NB4 (cell line): ENCODE measurements around the gene CHCHD6.

Experiments used
- DNase-seq: peaks from one replicate; pipeline ENCODE4 v3.0.0; 2010; ENCODE audit warnings: low read depth
- H3K4me3 ChIP-seq: one replicate; pipeline ENCODE4 v1.5.1; 2011; ENCODE audit warnings: mild to moderate bottlenecking, low read depth, low read length, moderate library complexity
- MYC ChIP-seq: IDR thresholded peaks from 2 replicates; pipeline ENCODE4 v1.6.1; 2011; ENCODE audit warnings: low read depth, low read length
- POLR2A ChIP-seq: IDR thresholded peaks from 2 replicates; pipeline ENCODE4 v1.6.1; 2011; ENCODE audit warnings: mild to moderate bottlenecking; ENCODE audit not compliant: insufficient read length; ENCODE audit errors: extremely low read depth
- TF ChIP-seq, protein P1 (sequence below): IDR thresholded peaks from one replicate; pipeline ENCODE4 v1.5.1; 2012; ENCODE audit warnings: low read depth, low read length
- TF ChIP-seq, protein P2 (sequence below): IDR thresholded peaks from 2 replicates; pipeline ENCODE4 v1.6.1; 2011; ENCODE audit warnings: low read depth, low read length

CHCHD6 gene

DNA sequence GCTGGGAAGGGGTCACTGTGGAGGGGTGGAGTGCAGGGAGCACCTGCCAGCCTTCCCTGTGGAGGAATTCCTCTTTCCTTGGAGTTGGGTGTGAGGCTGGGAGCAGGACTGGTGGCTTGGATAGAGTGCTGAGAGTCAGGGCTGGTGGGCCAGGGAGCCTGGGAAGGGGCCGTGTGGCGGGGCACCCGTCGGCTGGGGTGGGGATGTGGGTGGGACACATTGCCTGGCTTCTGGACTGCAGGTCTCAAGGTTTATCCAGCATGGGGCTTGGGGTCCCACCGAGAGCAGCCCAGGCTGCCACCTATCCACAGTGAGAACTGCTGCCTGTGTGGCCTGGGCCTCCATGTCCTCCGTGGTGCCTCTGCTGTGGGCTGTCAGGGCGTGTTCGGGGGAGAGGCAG is 283.6 kb downstream of the CHCHD6 start:
- no peak for DNase-seq
- H3K4me3 ChIP-seq: no peak overlapping the region
- TF ChIP-seq POLR2A (no peak), MYC (no peak)
- TF ChIP-seq, protein P1, sequence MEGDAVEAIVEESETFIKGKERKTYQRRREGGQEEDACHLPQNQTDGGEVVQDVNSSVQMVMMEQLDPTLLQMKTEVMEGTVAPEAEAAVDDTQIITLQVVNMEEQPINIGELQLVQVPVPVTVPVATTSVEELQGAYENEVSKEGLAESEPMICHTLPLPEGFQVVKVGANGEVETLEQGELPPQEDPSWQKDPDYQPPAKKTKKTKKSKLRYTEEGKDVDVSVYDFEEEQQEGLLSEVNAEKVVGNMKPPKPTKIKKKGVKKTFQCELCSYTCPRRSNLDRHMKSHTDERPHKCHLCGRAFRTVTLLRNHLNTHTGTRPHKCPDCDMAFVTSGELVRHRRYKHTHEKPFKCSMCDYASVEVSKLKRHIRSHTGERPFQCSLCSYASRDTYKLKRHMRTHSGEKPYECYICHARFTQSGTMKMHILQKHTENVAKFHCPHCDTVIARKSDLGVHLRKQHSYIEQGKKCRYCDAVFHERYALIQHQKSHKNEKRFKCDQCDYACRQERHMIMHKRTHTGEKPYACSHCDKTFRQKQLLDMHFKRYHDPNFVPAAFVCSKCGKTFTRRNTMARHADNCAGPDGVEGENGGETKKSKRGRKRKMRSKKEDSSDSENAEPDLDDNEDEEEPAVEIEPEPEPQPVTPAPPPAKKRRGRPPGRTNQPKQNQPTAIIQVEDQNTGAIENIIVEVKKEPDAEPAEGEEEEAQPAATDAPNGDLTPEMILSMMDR: no peak
- TF ChIP-seq, protein P2, sequence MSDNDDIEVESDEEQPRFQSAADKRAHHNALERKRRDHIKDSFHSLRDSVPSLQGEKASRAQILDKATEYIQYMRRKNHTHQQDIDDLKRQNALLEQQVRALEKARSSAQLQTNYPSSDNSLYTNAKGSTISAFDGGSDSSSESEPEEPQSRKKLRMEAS: no peak

DNA sequence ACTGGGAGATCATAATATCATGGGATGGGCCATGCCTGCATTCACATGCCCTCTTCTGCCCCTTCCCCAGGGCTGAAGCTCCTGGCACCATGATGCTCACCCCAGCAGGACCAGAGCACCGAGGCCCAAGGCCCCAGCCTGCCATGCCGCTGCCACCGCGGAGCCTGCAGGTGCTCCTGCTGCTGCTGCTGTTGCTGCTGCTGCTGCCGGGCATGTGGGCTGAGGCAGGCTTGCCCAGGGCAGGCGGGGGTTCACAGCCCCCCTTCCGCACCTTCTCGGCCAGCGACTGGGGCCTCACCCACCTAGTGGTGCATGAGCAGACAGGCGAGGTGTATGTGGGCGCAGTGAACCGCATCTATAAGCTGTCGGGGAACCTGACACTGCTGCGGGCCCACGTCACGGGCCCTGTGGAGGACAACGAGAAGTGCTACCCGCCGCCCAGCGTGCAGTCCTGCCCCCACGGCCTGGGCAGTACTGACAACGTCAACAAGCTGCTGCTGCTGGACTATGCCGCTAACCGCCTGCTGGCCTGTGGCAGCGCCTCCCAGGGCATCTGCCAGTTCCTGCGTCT is 284.5 kb downstream of the CHCHD6 start:
- no peak for DNase-seq

DNA sequence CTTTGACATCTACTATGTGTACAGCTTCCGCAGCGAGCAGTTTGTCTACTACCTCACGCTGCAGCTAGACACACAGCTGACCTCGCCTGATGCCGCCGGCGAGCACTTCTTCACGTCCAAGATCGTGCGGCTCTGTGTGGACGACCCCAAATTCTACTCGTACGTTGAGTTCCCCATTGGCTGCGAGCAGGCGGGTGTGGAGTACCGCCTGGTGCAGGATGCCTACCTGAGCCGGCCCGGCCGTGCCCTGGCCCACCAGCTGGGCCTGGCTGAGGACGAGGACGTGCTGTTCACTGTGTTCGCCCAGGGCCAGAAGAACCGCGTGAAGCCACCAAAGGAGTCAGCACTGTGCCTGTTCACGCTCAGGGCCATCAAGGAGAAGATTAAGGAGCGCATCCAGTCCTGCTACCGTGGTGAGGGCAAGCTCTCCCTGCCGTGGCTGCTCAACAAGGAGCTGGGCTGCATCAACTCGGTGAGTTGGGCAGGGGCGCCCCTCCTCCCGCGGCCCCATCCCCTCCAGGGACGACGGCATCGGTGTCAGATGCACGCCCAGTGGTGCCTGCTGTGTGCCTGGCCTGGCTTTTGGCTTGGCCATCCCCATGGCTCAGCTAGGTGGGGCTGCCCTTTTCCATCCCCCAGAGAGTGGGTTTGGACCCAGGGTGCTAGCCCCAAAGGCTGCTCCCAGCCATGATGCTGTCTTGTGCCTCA is 285.4 kb downstream of the CHCHD6 start:
- TF ChIP-seq, protein P2: no peak
- TF ChIP-seq, protein P1: no peak
- TF ChIP-seq POLR2A (no peak), MYC (no peak)
- no peak for DNase-seq
- H3K4me3 ChIP-seq: no peak overlapping the region

More for the DNA sequence above, 284.5 kb downstream of the CHCHD6 start:
- no peak for TF ChIP-seq MYC
- TF ChIP-seq, protein P1: no peak
- TF ChIP-seq, protein P2: no peak
- no peak for TF ChIP-seq POLR2A
- no peak overlapping the region for H3K4me3 ChIP-seq

- no peak for DNase-seq
- TF ChIP-seq MYC (no peak), POLR2A (no peak)
- TF ChIP-seq, protein P2: no peak
- TF ChIP-seq, protein P1: no peak
Measured at GRCh38 chr3:126990024-126990700, 286.1 kb downstream of the CHCHD6 start.

DNA sequence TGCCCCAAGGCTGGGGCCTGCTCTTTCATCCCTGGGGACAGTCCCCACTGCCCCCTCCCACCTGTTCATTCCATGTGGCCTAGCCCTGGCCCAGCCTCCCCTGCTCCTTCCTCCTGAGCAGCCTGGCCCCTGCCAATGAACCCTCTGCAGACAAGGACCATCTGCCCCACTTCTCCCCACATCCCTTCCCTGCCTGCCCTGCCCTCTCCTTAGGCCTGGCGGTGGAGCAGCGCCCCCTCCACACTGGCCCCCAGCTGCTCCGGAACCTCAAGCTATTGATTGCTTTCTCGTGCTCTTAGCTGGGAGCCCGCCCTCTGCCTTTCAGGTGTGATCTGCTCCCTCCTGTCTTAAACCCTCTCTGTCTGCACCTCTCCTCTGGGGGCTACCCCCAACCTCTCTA is 286.9 kb downstream of the CHCHD6 start:
- no peak overlapping the region for H3K4me3 ChIP-seq
- TF ChIP-seq POLR2A (no peak), MYC (no peak)
- TF ChIP-seq, protein P1: no peak
- TF ChIP-seq, protein P2: no peak
- DNase-seq: no peak

More at GRCh38 chr3:126990024-126990700, 286.1 kb downstream of the CHCHD6 start:
- no peak overlapping the region for H3K4me3 ChIP-seq
